Trophoblast cell (in vitro differentiated cells and primary cell): ENCODE measurements around the gene EEFSEC.
A peak's percentile ranks its signal among the peaks of the same experiment; 100 is the strongest.

Source experiments
- DNase-seq, 2 donors: peaks; one replicate each; pipeline ENCODE4 v3.0.0-alpha.2; 2016
- H2AFZ ChIP-seq: 2 replicates; pipeline ENCODE4 v1.6.1; 2013; ENCODE audit warnings: low read length, moderate library complexity, mild to moderate bottlenecking; ENCODE audit not compliant: insufficient read depth, poor library complexity
- H2AK5ac ChIP-seq: 2 replicates; pipeline ENCODE4 v1.6.1; 2013; ENCODE audit warnings: mild to moderate bottlenecking, low read length
- H2BK120ac ChIP-seq: 2 replicates; pipeline ENCODE4 v1.6.1; 2013; ENCODE audit warnings: low read length, mild to moderate bottlenecking, moderate library complexity; ENCODE audit not compliant: insufficient read depth, poor library complexity
- H2BK12ac ChIP-seq: 2 replicates; pipeline ENCODE4 v1.6.1; 2013; ENCODE audit warnings: mild to moderate bottlenecking, low read length, moderate library complexity
- H2BK5ac ChIP-seq: 2 replicates; pipeline ENCODE4 v1.6.1; 2013; ENCODE audit warnings: low read length, low read depth, moderate library complexity, mild to moderate bottlenecking; ENCODE audit not compliant: poor library complexity
- H3K14ac ChIP-seq: 2 replicates; pipeline ENCODE4 v1.6.1; 2013; ENCODE audit warnings: mild to moderate bottlenecking, low read length
- H3K18ac ChIP-seq: 2 replicates; pipeline ENCODE4 v1.6.1; 2013; ENCODE audit warnings: mild to moderate bottlenecking, low read length
- H3K23ac ChIP-seq: 2 replicates; pipeline ENCODE4 v1.6.1; 2013; ENCODE audit warnings: low read length
- H3K27ac ChIP-seq: 2 replicates; pipeline ENCODE4 v1.5.1; 2013; ENCODE audit warnings: low read depth, mild to moderate bottlenecking, inconsistent platforms, low read length, moderate library complexity
- H3K27me3 ChIP-seq: 2 replicates; pipeline ENCODE4 v1.6.1; 2013; ENCODE audit warnings: inconsistent platforms, mild to moderate bottlenecking, low read length, moderate library complexity; ENCODE audit not compliant: insufficient read depth
- H3K36me3 ChIP-seq, 2 experiments: 1 replicate in 1 of 2; 2 replicates in 1 of 2; pipeline ENCODE4 v1.6.1; 2013; ENCODE audit warnings: low read length in 2 of 2, mild to moderate bottlenecking in 2 of 2, moderate library complexity in 1 of 2; ENCODE audit not compliant: insufficient read depth in 2 of 2, control insufficient read depth in 1 of 2
- H3K4ac ChIP-seq: 2 replicates; pipeline ENCODE4 v1.6.1; 2013; ENCODE audit warnings: low read depth, mild to moderate bottlenecking, low read length, moderate library complexity
- H3K4me1 ChIP-seq, 2 experiments: 1 replicate in 1 of 2; 2 replicates in 1 of 2; pipeline ENCODE4 v1.6.1; 2013; ENCODE audit warnings: low read length in 2 of 2, mild to moderate bottlenecking in 2 of 2, moderate library complexity in 1 of 2; ENCODE audit not compliant: insufficient read depth in 2 of 2, control insufficient read depth in 1 of 2
- H3K4me2 ChIP-seq: 2 replicates; pipeline ENCODE4 v1.6.1; 2013; ENCODE audit warnings: inconsistent platforms, mild to moderate bottlenecking, low read length, moderate library complexity
- H3K4me3 ChIP-seq: 2 replicates; pipeline ENCODE4 v1.5.1; 2013; ENCODE audit warnings: mild to moderate bottlenecking, low read depth, low read length, inconsistent platforms
- H3K79me1 ChIP-seq: one replicate; pipeline ENCODE4 v1.6.1; 2013; ENCODE audit warnings: low read length
- H3K79me2 ChIP-seq: 2 replicates; pipeline ENCODE4 v1.6.1; 2013; ENCODE audit warnings: low read length, mild to moderate bottlenecking; ENCODE audit not compliant: control insufficient read depth, insufficient read depth, poor library complexity
- H3K9ac ChIP-seq: 2 replicates; pipeline ENCODE4 v1.6.1; 2013; ENCODE audit warnings: mild to moderate bottlenecking, low read length
- H3K9me3 ChIP-seq: 2 replicates; pipeline ENCODE4 v1.6.1; 2013; ENCODE audit warnings: low read depth, mild to moderate bottlenecking, control low read depth, inconsistent platforms, low read length; ENCODE audit not compliant: insufficient read depth
- H4K12ac ChIP-seq: 2 replicates; pipeline ENCODE4 v1.6.1; 2013; ENCODE audit warnings: low read depth, mild to moderate bottlenecking, low read length, moderate library complexity
- H4K8ac ChIP-seq: 2 replicates; pipeline ENCODE4 v1.6.1; 2013; ENCODE audit warnings: low read depth, mild to moderate bottlenecking, low read length, moderate library complexity
- H4K91ac ChIP-seq: one replicate; pipeline ENCODE4 v1.6.1; 2013; ENCODE audit warnings: low read depth, mild to moderate bottlenecking, low read length, moderate library complexity
- WGBS: extraction: QIAGEN DNeasy Blood & Tissue Kit; methylation state at CpG from one replicate; pipeline ENCODE4 v1.1.7; 2013; ENCODE audit warnings: missing lambda C conversion rate; ENCODE audit not compliant: insufficient read length, insufficient coverage; ENCODE audit errors: extremely low coverage; 5-methylcytosine and 5-hydroxymethylcytosine counted together

Gene EEFSEC

DNA sequence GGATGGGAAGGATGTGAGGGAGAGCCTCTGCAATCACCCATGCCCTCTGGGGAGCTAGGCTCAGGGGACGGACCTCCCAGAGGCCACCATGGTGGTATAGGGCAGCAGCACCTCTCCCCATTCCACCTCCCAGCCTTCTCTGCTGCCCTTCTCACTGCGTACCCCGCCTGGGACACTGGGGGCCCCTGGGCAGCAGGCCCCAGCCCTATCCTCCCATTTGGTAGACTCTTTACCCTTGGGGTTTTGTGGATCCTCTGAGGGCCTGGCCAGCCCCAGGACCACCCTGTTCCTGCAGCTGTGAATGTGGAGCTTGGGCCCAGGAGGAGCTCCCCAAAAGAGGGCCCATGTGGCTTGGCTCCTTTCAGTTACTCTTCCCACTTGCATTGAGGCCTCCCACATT is 181.5 kb downstream of the EEFSEC start:
- peaks cover 4% of the 10 kb centered on the region for H3K79me2 ChIP-seq
- peak overlapping the region; percentile 42 for H3K18ac ChIP-seq
- no peaks in the 10 kb centered on the region for H3K27me3 ChIP-seq
- H3K9ac ChIP-seq: no peak overlapping the region
- H3K14ac ChIP-seq: peak overlapping the region; percentile 12
- H3K79me1 ChIP-seq: peaks cover 15% of the 10 kb centered on the region
- H2BK12ac ChIP-seq: peak overlapping the region; percentile 29
- H3K4me2 ChIP-seq: no peak overlapping the region
- DNase-seq: no peak
- no peak overlapping the region for H4K12ac ChIP-seq
- H3K27ac ChIP-seq: no peak overlapping the region
- peak overlapping the region; percentile 60 for H4K91ac ChIP-seq
- WGBS: no CpG with 5 or more reads among the region's 3 CpGs
- H3K4ac ChIP-seq: no peak overlapping the region
- H2AK5ac ChIP-seq: peak overlapping the region; percentile 9
- H3K36me3 ChIP-seq: no peaks in the 10 kb centered on the region
- H3K9me3 ChIP-seq: no peaks in the 10 kb centered on the region
- H2BK120ac ChIP-seq: peak overlapping the region; percentile 40
- H2BK5ac ChIP-seq: no peak overlapping the region
- H3K4me1 ChIP-seq: peaks cover 21 to 32% of the 10 kb centered on the region in 2 experiments
- no peak overlapping the region for H3K4me3 ChIP-seq
- H3K23ac ChIP-seq: no peak overlapping the region
- H4K8ac ChIP-seq: peak overlapping the region; percentile 8
- H2AFZ ChIP-seq: no peak overlapping the region

DNA sequence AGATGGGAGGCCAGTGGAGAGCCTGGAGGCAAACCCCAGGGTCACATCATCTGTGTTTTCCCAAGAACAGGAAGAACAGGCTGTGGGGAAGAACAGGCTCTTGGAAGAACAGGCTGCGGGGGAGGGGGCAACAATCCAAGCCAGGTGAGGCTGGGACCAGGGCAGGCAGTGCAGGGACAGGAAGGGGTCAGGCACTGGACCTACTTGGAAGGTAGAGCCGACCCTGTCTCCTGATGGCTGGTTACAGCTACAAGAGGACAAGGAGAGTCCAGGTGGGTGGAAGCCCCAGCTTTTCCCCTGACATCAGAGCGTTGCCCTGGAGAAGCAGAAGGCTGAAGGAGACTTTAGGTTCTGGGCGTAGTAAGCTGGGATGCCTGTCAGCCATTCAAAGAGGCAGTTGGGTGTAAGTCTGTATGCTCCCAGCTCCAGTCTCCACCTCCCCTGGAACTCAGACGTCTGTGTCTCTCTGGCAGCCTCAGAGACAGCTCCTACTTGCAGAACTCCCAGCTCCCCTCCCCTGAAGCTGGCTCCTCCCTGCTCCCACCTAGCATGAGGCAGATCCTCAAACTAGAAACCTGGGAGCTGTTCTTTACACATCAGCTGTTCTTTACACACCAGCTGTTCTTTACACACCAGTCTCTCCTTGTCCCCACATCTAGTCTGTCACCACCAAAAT is 182.5 kb downstream of the EEFSEC start:
- H3K4me3 ChIP-seq: no peak overlapping the region
- peak overlapping the region; percentile 3 for H3K4me2 ChIP-seq
- H4K12ac ChIP-seq: no peak overlapping the region
- H3K27me3 ChIP-seq: no peaks in the 10 kb centered on the region
- H2AFZ ChIP-seq: no peak overlapping the region
- peak overlapping the region; percentile 62 for H2BK120ac ChIP-seq
- peak overlapping the region; percentile 58 for H3K27ac ChIP-seq
- peak overlapping the region; percentile 62 for H2BK12ac ChIP-seq
- H3K79me1 ChIP-seq: peaks cover 18% of the 10 kb centered on the region
- H3K4ac ChIP-seq: no peak overlapping the region
- peaks cover 24 to 35% of the 10 kb centered on the region in 2 experiments for H3K4me1 ChIP-seq
- peak overlapping the region; percentile 13 for H3K14ac ChIP-seq
- no peaks in the 10 kb centered on the region for H3K9me3 ChIP-seq
- peak overlapping the region; percentile 15 for H4K8ac ChIP-seq
- DNase-seq: peak; percentile 18 to 33
- peak overlapping the region; percentile 78 for H3K18ac ChIP-seq
- no peak overlapping the region for H3K23ac ChIP-seq
- no peak overlapping the region for H2AK5ac ChIP-seq
- H3K79me2 ChIP-seq: peaks cover 4% of the 10 kb centered on the region
- no CpG with 5 or more reads among the region's 5 CpGs for WGBS
- H2BK5ac ChIP-seq: peak overlapping the region; percentile 34
- no peaks in the 10 kb centered on the region for H3K36me3 ChIP-seq
- peak overlapping the region; percentile 73 for H4K91ac ChIP-seq
- no peak overlapping the region for H3K9ac ChIP-seq

DNA sequence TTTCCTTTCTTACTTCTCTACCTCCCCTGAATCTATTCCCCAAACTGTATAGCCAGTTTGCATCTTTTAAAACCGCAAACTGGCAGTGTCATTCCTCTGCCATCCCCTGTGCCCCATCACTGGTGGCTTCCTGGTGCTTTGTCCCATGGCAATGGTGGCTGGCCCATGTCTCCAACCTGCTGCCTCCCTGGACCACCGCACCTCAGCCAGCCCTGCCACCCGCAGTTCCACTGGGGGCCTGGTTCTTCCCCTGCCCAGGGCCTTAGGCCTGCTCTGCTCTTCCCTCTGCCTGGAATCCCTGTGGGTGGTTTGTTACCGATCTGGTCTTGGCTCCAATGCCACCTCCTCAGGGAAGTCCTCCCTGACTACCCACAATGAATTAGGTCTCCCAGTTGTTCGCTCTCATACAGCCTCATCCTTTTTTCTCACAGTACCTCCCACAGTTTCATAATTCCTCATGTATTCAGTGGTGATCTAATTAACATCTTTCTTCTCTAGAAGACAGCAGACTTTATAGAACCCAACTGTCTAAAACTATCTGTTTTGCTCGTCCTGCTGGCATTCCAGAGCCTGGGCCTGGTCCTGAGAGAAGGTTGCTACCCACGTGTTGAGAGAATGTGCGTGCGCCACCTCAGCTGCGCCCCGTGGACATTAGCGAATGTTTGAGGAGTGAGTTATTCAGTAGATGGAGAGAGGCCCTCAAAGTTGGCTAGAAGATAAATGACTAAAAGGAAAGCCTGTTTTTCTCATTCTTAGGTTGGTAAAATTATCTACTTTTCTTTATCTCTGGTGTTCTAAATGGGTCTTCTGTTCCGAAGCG is 183.3 kb downstream of the EEFSEC start:
- Histone ChIP-seq H4K8ac (no peak overlapping the region), H2BK12ac (peak overlapping the region; percentile 7), H3K27ac (peak overlapping the region; percentile 58), H4K91ac (peak overlapping the region; percentile 26), H2BK120ac (peak overlapping the region; percentile 3), H2BK5ac (no peak overlapping the region), H2AK5ac (no peak overlapping the region), H3K9ac (no peak overlapping the region), H3K18ac (no peak overlapping the region), H3K4me1 (peaks cover 24 to 35% of the 10 kb centered on the region in 2 experiments), H3K4ac (no peak overlapping the region), H3K23ac (no peak overlapping the region), H3K4me3 (no peak overlapping the region), H4K12ac (no peak overlapping the region), H3K4me2 (no peak overlapping the region), H3K14ac (no peak overlapping the region), H2AFZ (no peak overlapping the region), H3K36me3 (peaks cover under 1 to 1% of the 10 kb centered on the region in 2 experiments), H3K9me3 (no peaks in the 10 kb centered on the region), H3K79me2 (peaks cover 4% of the 10 kb centered on the region), H3K27me3 (no peaks in the 10 kb centered on the region), H3K79me1 (peaks cover 18% of the 10 kb centered on the region)
- no peak for DNase-seq
- WGBS: no CpG with 5 or more reads among the region's 14 CpGs

DNA sequence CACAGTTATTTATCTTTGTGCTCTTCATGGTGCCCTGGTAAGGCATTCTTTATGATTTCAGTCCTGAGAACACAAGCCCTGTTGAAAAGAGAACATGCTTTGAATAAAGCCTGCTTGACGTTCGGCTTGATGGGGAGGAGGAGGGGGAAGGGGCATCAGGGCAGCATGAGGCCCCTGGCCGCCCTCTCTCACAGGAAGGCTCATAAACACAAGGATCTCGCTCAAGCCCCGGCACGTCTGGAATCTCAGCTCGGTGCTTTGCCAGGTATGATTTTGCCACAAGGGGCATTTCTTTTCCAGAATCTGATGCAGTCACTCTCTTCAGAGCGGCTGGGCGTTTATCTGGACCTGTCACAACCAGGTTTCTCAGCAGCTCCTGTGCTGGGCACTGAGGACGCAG is 184.0 kb downstream of the EEFSEC start:
- H2BK12ac ChIP-seq: no peak overlapping the region
- no CpG with 5 or more reads among the region's 10 CpGs for WGBS

More for the DNA sequence above, 184.0 kb downstream of the EEFSEC start:
- no peak for DNase-seq
- Histone ChIP-seq H3K27me3 (no peaks in the 10 kb centered on the region), H2BK120ac (no peak overlapping the region), H2BK5ac (no peak overlapping the region), H4K8ac (no peak overlapping the region), H3K79me1 (peaks cover 20% of the 10 kb centered on the region), H3K18ac (no peak overlapping the region), H2AFZ (no peak overlapping the region), H3K4ac (no peak overlapping the region), H3K79me2 (peaks cover 4% of the 10 kb centered on the region), H4K91ac (no peak overlapping the region), H3K9ac (no peak overlapping the region), H3K14ac (no peak overlapping the region), H3K4me1 (peaks cover 24 to 35% of the 10 kb centered on the region in 2 experiments), H4K12ac (no peak overlapping the region), H3K9me3 (no peaks in the 10 kb centered on the region), H3K36me3 (peaks cover 4% of the 10 kb centered on the region in 2 experiments), H3K4me2 (no peak overlapping the region), H3K27ac (no peak overlapping the region), H3K4me3 (no peak overlapping the region), H2AK5ac (no peak overlapping the region), H3K23ac (no peak overlapping the region)
